HepG2 (cell line): ENCODE data around the gene SH3PXD2A. TPM values are rescaled to one million over a fixed set of nuclear protein-coding genes. Genes with fewer than 3 reads are reported as not detected.
A peak's percentile ranks its signal among the peaks of the same experiment; 100 is the strongest.

ENCODE experiments used
- GATAD2A ChIP-seq: IDR thresholded peaks from 2 replicates; pipeline ENCODE4 v1.6.1; 2016
- HIVEP1 ChIP-seq: sonication (generic); formaldehyde crosslinking; IDR thresholded peaks from 2 replicates; pipeline ENCODE4 v1.4.0; 2020; ENCODE audit warnings: mild to moderate bottlenecking, missing genetic modification reagents
- MIER2 ChIP-seq: IDR thresholded peaks from 2 replicates; pipeline ENCODE4 v1.6.1; 2016; ENCODE audit warnings: missing biosample characterization, missing genetic modification reagents
- NCOA5 ChIP-seq: sonication (generic); formaldehyde crosslinking; IDR thresholded peaks from 2 replicates; pipeline ENCODE4 v1.4.0; 2020; ENCODE audit warnings: missing genetic modification reagents
- PRDM10 ChIP-seq: sonication (generic); formaldehyde crosslinking; IDR thresholded peaks from 2 replicates; pipeline ENCODE4 v1.4.0; 2020; ENCODE audit warnings: low read depth, missing genetic modification reagents
- PRDM15 ChIP-seq: sonication (generic); formaldehyde crosslinking; IDR thresholded peaks from 2 replicates; pipeline ENCODE4 v1.4.0; 2020; ENCODE audit warnings: missing genetic modification reagents
- RBFOX2 ChIP-seq: fragments of 200-400 bp; formaldehyde crosslinking; IDR thresholded peaks from 2 replicates; pipeline ENCODE4 v1.6.1; 2017; ENCODE audit warnings: low read depth, mild to moderate bottlenecking, low read length
- SPEN ChIP-seq: sonication (generic); formaldehyde crosslinking; IDR thresholded peaks from 2 replicates; pipeline ENCODE4 v1.5.1; 2020; ENCODE audit warnings: low read depth, mild to moderate bottlenecking, missing genetic modification reagents
- ZNF318 ChIP-seq: sonication (generic); formaldehyde crosslinking; IDR thresholded peaks from 2 replicates; pipeline ENCODE4 v1.4.0; 2020; ENCODE audit warnings: mild to moderate bottlenecking, missing genetic modification reagents
- ZNF510 ChIP-seq: sonication (generic); formaldehyde crosslinking; IDR thresholded peaks from 2 replicates; pipeline ENCODE4 v1.4.0; 2020; ENCODE audit warnings: low read depth, mild to moderate bottlenecking, missing genetic modification reagents
- ZUFSP ChIP-seq: sonication (generic); formaldehyde crosslinking; IDR thresholded peaks from 2 replicates; pipeline ENCODE4 v1.9.0; 2021; ENCODE audit warnings: missing genetic modification reagents, mild to moderate bottlenecking, borderline replicate concordance
- polyA plus RNA-seq, 8 experiments: library from polyadenylated mRNA; depleted of rRNA in 3 of 8; stranded (reverse) in 7 of 8; unstranded in 1 of 8; fragments of >200 nt; fragmentation: Illumina TruSeq in 4 of 8; extraction: Trizol in 4 of 8; gene quantifications; 2 replicates each; pipeline versions ENCODE4 v1.2.1 to v1.2.3, GENCODE V29; 2011 to 2016; ENCODE audit warnings: low read depth in 4 of 8, missing spikeins in 1 of 8, mixed read lengths in 1 of 8; ENCODE audit not compliant: insufficient read depth in 1 of 8
- total RNA-seq, 5 experiments: library from RNA; depleted of rRNA; stranded (reverse); fragments of >200 nt; fragmentation: Illumina TruSeq; extraction: Trizol; gene quantifications; 2 replicates each; pipeline ENCODE4 v1.2.3, GENCODE V29; 2016; ENCODE audit warnings: low read depth in 1 of 5

Gene SH3PXD2A
- total and polyA plus RNA-seq, 2 of the 13 experiments (the other 11 are each of a cell fraction or from before 2014, with no cell fraction given) = 11.1 to 11.3 TPM

GRCh38 chr10:103658049-103658577 is 197.3 kb downstream of the SH3PXD2A start (continued):
- TF ChIP-seq PRDM10 (CRISPR knock-in tag) (peak; percentile 83), ZNF510 (CRISPR knock-in tag) (no peak), HIVEP1 (CRISPR knock-in tag) (0 out of 2 replicates have a peak, but pooled peaks have one; percentile 28), PRDM15 (CRISPR knock-in tag) (no peak), GATAD2A (CRISPR knock-in tag) (peak; percentile 92), SPEN (CRISPR knock-in tag) (no peak), MIER2 (CRISPR knock-in tag) (peak; percentile 11; the same call in 1 of the 2 replicates), RBFOX2 (0 out of 2 replicates have a peak, but pooled peaks have one; percentile 27), ZUFSP (CRISPR knock-in tag) (no peak), ZNF318 (no peak), NCOA5 (CRISPR knock-in tag) (no peak)
